ENCODE measurements around the gene TNFRSF19.

The TNFRSF19 gene

DNA sequence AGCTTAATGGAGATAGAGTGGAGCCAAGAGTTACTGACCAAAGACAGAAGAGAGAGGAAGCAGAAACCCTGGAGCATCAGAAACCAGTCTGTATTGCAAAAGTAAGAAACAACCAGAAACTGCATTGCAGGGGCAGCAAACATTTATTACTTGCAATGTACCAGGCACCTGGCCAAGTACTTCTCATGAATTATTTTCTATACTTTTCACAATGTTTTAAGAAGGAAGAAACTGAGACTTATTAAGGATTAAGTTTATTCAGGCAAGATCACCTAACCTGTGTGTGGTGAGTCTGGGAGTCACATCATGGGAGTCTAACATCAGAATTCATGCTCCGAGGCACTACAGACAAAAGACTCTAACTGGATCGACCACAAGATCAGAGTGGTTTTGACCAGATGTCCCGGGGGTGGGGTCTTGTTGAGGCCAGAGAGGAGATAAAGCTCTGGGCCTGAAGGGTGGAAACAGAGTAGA is 47.4 kb downstream of the TNFRSF19 start:
- CTCF ChIA-PET, result interaction anchor here (1.0 kb wide), 1 partner anchor 272 kb away, joined by 3 read pairs; the partner anchor contains the start of gene MIPEP
- no peak overlapping the region for H3K4me3 ChIP-seq (ENCODE audit: low read depth, low read length)
- DNase-seq (ENCODE audit: low read depth, low spot score), result no peak
- POLR2A ChIA-PET, result interaction anchor here (1.2 kb wide), 1 partner anchor 39 kb away, joined by 3 read pairs; no protein-coding TSS in a partner anchor
- TF ChIP-seq, protein P1, sequence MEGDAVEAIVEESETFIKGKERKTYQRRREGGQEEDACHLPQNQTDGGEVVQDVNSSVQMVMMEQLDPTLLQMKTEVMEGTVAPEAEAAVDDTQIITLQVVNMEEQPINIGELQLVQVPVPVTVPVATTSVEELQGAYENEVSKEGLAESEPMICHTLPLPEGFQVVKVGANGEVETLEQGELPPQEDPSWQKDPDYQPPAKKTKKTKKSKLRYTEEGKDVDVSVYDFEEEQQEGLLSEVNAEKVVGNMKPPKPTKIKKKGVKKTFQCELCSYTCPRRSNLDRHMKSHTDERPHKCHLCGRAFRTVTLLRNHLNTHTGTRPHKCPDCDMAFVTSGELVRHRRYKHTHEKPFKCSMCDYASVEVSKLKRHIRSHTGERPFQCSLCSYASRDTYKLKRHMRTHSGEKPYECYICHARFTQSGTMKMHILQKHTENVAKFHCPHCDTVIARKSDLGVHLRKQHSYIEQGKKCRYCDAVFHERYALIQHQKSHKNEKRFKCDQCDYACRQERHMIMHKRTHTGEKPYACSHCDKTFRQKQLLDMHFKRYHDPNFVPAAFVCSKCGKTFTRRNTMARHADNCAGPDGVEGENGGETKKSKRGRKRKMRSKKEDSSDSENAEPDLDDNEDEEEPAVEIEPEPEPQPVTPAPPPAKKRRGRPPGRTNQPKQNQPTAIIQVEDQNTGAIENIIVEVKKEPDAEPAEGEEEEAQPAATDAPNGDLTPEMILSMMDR (IDR thresholded peaks at IDR 0.05; ENCODE audit: insufficient read depth, low read length, missing control alignments), result no peak

DNA sequence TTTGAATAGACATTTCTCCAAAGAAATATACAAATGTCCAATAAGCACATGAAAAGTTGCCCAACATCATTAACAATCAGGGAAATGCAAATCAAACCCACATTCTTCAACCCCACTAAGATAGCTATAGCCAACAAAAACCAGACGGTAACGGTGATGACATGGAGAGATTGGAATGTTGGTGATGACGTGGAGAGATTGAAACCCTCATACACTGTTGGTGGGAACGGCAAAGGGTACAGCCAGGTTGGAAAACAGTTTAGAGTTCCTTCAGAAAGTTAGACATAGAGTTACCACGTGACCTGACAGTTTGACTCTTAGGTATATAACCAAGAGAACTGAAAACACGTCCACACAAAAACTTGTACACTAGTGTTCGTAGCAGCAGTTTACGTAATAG is 48.1 kb downstream of the TNFRSF19 start:
- DNase-seq (ENCODE audit: low read depth, low spot score), result peak; percentile 87
- TF ChIP-seq, protein P1 (IDR thresholded peaks at IDR 0.05; ENCODE audit: insufficient read depth, low read length, missing control alignments), result no peak
- POLR2A ChIA-PET, result interaction anchor here (1.2 kb wide), 1 partner anchor 39 kb away, joined by 3 read pairs; no protein-coding TSS in a partner anchor
- CTCF ChIA-PET, result interaction anchor here (1.0 kb wide), 1 partner anchor 271 kb away, joined by 3 read pairs; the partner anchor contains the start of gene MIPEP
- H3K4me3 ChIP-seq (ENCODE audit: low read depth, low read length), result no peak overlapping the region

DNA sequence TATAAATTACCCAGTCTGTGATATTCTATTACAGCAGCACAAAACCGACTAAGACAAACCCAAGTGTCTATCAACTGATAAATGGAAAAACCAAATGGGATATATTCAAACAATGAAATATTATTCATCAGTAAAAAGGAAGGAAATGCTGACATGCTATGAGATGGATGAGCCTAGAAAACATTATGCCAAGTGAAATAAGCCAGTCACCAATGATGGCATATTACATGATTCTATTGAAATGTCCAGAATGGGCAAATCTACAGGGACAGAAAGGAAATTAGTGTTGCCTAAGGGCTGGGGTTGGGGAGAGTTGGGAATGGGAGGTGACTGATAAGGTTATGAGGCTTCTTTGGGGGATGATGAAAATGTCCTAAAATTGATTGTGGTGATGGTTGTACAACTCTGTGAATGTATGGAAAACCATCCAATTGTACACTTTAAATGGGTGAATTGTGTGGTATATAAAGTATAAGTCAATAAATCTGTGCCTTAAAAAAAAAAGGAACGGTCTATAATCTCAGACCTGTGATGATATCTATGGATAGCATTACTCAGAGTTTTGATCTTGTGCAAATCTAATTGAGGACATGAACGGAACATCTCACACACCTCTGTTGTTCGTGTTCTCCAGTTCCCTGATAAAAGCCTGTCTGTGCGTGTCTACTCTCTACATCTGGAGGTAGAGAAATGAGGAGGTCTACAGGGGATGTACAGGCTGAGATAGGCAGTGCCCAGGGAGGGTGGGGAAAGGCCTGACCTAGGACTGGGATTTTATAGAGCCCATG is 49.0 kb downstream of the TNFRSF19 start:
- ChIA-PET CTCF (no interaction called here), POLR2A (no interaction called here)
- no peak for DNase-seq (ENCODE audit: low read depth, low spot score)
- no peak overlapping the region for H3K4me3 ChIP-seq (ENCODE audit: low read depth, low read length)
- TF ChIP-seq, protein P1 (IDR thresholded peaks at IDR 0.05; ENCODE audit: insufficient read depth, low read length, missing control alignments), result no peak

DNA sequence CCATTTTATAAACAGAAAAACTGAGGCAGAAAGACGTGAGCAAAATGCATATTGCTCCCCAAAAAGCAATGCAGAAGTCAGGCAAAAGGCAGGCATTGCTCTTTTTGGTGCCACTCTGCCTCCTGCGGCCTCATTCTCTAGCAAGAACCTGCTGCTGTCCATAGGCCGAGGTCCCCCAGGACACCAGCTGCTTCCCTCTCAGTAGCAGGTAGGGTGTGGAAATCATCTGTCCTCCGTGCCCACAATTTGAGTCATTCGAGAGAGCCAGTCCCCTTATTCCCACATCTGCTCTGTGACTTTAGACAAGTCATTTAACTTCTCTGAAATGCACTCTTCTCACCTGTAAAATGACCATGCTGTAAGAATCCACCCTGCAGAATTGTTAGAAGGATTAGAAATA is 50.0 kb downstream of the TNFRSF19 start:
- POLR2A ChIA-PET, result interaction anchor here (1.1 kb wide), 1 partner anchor 9 kb away, joined by 3 read pairs; no protein-coding TSS in a partner anchor
- H3K4me3 ChIP-seq (ENCODE audit: low read depth, low read length), result no peak overlapping the region
- CTCF ChIA-PET, result interaction anchor here (1.1 to 1.2 kb wide), 2 partner anchors 11 to 61 kb away, joined by 3 read pairs; no protein-coding TSS in a partner anchor
- no peak for DNase-seq (ENCODE audit: low read depth, low spot score)
- TF ChIP-seq, protein P1 (IDR thresholded peaks at IDR 0.05; ENCODE audit: insufficient read depth, low read length, missing control alignments), result no peak

DNA sequence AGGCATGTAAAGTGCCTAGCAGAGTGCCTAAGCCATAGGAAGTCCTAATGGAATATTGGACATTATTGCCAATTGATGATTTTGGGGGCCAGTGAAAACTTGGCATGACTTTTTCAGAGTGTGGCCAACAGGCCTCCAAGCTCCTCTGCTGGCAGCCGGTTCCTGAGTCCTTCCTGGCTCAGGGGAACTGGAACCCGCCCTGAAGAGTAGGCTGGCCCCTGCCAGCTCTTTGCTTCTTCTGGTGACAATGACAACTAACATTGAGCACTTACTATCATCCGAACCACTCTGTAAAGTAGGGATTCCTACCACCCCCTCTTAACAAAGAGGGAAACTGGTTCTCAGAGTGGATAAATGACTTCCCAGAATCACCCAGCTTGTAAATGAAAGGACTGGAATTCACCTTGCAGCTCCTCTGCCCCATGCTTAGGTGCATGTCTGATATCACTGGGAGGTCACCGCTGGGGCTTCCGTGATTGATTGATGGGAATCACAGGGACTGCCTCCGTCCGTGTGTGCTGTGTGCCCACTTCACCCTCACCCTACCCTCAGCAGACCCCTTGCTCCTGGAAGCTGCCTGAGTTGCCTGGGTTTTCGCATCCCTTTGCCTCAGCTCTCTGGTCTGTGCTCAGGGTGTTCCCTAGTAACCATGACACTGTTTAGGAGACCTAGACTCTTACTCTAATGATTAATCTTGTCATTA is 50.6 kb downstream of the TNFRSF19 start:
- CTCF ChIA-PET, result interaction anchor here (1.1 to 1.2 kb wide), 2 partner anchors 11 to 62 kb away, joined by 3 read pairs; no protein-coding TSS in a partner anchor
- no peak for DNase-seq (ENCODE audit: low read depth, low spot score)
- POLR2A ChIA-PET, result interaction anchor here (1.1 to 1.2 kb wide), 2 partner anchors 10 to 34 kb away, joined by 3 read pairs; no protein-coding TSS in a partner anchor
- no peak overlapping the region for H3K4me3 ChIP-seq (ENCODE audit: low read depth, low read length)
- TF ChIP-seq, protein P1 (IDR thresholded peaks at IDR 0.05; ENCODE audit: insufficient read depth, low read length, missing control alignments), result no peak

Measured in AG04449 (cell line).